Measurements from ENCODE around the gene EIF4G3.

GRCh38 chr1:20767271-20767670 lies 409.4 kb downstream of the EIF4G3 start:
- TF ChIP-seq POLR2A (IDR thresholded peaks at IDR 0.05), result no peak
- TF ChIP-seq CTCF (IDR thresholded peaks at IDR 0.05), result no peak
- no peak for TF ChIP-seq POLR2AphosphoS5 (IDR thresholded peaks at IDR 0.05; ENCODE audit: insufficient read depth in 1 of 2, low read depth in 1 of 2)
